HG03103 (cell line): Measurements from ENCODE around the gene TRAF1.

Source experiments
- ATAC-seq: cut with Tn5 transposase; IDR thresholded peaks from one replicate; pipeline ENCODE4 v1.9.1; 2021; ENCODE audit warnings: low read depth; ENCODE audit not compliant: unreplicated experiment

Gene TRAF1

DNA sequence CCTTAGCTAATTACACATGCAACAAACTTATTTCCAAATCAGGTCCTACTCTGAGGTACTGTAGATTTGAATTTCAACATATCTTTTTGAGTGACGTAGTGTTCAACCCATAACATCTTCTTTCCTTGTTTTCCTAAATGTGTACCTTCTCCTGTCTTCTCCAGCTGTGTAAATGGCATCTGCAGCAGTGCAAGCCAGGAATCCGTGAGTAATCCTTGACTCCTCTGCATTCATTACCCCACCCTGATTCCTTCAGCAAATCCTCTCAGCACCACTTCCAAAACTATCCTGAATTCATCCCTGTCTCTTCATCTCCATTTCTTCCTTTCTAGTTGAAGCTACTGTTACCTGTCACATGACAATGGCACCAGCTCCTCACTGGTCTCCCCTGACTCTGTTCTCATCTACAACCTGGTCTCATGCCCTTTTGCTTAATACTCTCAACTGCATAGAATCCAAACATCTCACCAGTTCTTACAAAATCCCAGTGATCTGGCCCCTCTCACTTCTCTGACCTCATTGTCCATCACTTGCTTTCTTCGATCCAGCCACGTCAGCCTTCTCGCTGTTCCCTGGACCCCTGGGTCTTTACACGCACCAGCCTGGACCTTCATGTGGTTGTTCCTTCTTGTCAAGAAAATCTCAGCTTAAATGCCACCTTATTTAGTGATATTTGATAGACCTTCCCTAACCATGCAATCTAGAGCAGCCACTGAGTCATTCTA, 14.6 kb upstream of the TRAF1 start:
- ATAC-seq: no peak

DNA sequence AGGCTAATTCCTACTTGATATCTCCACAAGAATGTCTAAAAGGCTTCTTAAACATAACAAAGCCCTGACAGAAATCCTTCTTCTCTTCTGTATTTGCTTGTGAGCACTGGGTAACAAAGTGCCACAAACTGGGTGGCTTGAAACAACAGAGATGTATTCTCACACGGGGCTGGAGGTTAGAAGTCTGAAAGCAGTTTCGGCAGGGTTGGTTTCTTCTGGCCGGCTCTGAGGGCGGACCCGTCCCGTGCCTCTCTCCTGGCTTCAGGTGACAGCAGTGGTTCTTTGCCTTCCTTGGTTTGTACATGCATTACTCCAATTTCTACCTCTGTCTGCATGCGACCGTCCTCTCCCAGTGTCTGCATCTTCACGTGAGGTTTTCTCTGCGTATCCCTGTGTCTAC, 14.0 kb upstream of the TRAF1 start:
- ATAC-seq: no peak

DNA sequence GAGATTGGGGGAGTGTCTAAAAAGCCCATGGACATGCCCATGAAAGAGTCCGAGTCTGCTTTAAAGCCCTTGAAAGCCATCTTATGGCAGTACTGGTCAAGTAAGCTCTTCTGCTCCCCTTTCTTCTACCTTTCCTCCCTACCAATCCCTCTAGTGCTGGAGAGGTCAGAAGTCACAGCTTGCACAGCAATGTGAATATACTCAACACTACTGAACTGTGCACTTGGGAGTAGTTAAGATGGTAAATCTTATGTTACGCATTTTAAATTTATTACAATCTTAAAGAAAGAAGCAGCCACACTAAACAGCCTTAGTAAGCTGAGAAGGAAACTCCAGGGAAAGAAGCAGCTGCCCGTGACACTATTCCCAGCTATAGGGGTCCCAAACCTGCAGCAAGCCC, 12.3 kb upstream of the TRAF1 start:
- ATAC-seq: no peak

DNA sequence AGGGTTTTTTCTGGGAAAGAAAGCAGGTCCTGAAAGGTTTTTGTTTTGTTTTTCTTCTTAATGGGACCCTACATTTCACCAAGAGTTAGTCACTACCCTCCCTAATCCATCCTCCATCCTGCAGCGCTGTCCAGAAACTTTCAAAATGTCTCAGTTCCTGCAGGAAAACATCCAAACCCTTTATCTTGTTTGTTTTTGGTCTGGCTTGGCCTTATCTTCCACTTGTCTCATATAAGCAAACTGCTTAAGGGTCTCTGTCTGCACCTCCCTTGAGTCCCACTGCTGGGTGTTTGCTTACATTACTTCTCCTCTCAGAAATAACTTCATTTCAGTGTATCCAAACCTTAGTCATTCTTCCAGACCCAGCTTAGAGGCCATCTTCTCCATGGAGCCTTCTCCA, 11.0 kb upstream of the TRAF1 start:
- ATAC-seq: no peak

DNA sequence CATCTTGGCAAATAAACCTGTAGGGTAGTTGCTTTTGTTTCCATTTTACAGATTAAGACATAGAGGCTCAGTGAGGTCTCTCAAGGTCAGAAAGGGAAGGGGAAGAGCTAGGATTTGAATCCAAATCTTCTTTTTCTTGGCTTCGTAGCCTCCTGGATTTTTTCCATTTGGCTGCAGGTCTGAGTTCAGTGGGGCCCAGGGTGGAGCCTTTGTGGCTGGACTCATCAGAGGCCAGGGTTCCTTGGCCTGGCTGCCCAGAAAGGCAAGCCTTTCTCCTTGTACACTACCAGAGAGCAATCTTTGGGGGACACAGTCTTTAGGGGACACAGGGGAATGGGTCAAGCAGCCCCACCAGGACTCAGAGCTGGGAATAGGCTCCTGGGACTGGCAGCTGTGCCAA, 10.5 kb upstream of the TRAF1 start:
- ATAC-seq: no peak

DNA sequence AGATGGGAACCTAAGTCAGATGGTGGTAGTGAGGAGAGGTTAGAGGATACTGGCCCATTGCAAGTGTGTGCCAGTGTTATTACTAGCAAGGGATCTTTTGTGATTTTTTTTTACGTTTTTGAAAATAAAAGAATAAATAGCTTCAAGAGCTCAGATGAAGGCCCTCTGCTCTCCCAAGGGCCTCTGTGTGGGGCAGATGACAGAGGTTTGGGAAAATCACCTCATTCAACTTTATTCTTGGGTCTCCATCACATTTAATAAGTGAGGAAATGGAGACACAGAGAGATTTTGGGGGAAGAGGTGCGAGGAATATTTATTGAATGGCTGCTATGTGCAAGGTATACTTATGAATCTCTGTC, 10.1 kb upstream of the TRAF1 start:
- no peak for ATAC-seq

DNA sequence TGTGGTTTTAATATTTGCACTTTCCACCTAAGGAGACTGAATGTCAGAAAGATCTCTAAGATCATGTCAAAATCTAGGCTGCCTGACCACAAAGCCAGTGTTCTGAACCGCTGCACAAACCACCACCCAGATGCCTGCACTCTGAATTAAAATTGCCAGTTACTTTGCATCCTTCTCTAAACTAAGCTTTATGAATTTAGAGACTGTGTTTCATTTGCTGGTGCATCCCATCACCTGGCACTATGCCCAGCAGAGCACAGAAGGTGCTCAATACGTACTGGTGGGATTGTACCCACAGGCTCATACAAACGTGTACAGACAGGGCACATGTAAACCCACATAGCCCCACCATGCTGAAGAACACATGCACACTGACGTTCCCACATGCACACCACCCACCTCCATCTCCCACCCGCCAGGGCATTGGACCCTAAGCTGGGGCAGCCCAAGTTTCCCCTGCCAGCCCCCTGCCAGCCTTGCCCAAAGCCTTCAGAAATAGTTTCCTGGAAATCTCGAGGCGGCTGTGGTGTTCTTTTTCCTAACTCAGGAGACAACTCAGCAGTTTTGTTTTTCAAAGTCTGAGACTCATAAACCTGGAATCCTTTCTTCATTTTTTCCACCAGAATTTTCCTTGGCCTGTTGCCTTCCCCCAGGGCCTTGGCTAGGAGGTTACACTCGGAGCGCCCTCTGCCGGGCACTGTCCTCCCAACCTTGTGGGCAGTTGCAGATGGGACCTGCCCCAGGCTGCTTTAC, 9.6 kb upstream of the TRAF1 start:
- no peak for ATAC-seq

DNA sequence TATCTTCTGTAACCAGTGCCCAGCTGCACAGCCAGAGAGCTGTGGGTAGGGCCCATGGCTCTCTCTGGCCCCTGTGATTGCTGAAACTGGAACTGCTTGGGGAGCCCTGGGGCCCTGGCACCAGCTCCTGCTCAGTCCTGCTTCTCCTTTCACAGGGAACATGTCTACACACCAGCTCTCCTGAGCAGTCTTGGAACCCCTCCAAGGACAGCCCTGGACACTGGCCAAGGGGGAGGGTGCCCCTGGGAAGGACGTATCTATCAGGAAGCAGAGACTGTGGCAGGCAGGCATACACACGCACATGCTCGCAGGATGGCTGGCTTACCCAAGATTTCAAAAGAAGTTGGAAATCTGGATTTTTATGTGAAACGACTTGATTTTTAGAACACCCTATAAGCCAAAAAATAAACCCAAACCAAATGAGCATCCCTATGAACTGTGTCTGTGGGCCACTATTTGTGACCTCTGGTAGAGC, 8.8 kb upstream of the TRAF1 start:
- no peak for ATAC-seq

DNA sequence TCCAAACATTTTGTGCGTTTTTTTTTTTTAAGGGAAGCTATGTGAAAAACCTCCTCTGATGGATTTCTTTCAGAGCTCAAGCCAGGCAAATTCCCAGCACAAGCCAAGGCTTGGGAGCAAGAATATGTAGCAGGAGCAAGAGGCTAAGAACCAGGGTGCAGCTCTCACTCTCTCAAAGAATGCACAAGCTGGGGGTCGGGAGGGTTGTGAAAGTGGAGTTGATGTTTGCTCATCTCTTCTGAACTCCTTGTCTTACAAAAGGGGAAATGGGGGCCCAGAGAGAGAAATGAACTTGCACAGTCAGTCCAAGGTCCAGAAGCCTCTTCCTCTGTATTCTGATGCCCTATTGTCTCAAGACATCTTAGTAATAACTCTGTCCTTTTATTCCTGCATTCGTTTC, 7.7 kb upstream of the TRAF1 start:
- ATAC-seq: no peak

DNA sequence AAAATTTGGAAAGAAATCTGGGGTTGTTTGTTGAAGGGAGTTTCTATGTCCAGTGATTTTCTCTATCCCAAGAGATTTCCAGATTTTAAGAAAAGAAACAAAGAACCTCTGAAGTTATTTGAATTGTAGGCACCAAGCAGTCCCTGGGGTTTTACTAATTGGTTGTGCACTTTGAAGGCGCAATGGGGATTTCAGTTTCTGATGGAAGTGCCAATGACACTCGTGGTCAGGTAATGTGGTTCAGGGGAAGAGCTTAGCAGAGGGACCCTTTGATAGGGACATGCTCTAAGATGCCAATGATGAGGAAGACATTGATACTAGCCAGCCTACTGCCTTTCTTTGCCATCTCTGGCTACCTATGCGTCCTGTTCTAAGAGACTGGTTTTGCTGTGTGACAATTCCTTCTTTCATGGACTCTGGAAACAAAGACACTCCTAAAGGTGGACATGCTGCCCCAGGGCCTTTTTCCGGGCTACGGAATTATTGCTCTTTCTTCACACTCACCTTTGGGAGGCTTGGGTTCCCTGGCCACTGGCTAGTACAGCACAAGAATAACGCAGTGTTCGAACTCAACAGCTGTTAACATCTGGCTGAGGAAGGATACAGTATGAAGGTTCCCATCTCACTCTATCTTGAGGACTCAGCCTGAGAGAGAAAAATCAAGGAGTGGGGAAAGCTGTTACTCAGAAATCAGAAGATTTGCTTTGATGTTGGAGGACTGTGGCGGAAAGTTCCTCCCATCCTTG, 6.9 kb upstream of the TRAF1 start:
- ATAC-seq: no peak

DNA sequence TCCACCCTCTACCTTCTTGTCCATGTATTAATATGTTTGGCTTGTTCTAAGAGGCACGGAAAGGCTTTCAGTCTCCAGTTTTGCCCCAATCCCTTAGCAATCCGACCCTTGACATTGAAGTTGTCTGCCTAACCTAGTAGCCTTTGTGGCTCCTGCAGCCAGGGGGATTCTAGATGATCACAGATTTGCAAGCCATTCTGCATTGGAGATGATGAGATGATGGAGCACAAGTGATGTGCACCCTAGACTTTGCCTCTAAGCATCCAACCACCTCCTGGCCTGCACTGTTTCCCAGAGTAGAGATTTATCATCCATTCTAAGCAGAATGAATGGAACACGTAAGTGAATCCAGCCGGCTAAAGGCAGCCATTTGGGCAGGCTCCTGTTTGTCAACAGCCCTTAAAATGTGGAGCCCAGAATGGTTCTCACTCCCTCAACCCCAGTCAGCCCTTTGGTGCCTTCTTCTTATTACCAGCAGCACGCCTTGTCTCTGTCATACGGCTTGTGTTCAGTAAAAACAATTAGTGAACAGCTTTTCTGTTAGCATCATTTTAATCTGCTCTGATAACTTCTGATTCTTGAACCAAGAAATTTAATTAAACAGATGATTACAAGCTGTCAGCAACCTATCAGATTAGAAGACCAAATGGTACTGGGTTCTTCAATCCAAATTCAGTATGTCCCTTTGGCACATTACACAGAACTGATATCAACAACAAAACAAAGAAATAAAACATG, 5.7 kb upstream of the TRAF1 start:
- no peak for ATAC-seq

DNA sequence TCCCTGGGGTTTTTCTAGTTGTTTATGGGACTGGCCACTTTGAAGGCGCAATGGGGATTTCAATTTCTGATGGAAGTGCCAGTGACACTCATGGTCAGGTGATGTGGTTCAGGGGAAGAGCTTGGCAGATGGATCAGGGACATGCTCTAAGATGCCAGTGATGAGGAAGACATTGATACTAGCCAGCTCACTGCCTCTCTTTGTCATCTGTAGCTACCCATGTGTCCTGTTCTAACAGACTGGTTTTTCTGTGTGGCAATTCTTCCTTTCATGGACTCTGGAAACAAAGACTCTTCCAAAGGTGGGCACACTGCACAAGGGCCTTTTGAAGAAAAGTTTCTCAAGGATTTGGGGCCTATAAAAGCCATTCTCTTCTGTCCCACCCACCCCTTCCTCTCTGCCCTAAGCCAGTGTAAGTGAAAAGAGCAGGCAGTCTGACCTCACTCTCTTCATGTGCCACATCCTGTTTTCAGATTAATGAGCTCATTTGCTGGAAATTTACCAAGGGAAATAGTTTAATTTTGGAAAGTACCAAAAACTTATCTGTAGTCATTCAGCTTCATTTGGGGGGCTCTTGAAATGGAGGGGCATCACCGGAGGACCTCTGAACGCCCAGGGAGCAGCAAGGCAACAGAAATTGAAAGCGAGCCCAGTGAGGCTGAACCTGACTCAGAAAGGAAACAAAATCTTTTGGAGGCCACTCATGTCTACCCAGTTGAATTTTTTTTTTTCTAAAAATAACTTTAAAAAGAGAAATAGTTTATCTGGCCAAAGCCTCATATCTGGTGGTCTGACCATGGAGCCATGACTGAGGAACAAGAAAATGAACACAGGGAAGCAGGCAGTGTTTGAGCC, 4.9 kb upstream of the TRAF1 start:
- ATAC-seq: peak; percentile 41

DNA sequence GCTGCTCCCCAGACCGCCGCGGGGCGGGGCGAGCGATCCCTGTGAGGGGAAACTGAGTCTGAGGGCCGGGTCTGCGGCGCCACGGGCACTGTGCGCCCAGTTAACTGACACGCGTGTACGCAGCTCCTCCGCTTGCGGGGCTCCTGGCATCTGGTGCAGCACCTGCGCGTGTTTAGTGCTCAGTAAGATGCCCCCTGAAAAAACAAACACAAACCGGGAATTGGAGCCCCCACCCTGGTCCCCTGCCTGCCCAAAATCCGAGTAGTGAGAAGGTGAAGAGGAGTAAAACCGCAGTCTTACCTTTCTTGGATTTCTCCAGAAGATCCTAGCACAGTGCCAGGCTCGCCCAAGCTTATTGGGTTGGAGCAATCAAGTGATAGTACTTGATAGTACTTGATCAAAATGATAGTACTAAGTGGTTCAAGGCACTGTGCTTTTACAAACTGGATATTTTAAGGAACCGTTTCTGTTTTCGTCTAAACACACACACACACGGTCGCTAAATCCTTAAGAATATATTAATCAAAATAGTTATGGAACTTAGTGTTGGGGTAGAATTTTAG, 2.7 kb upstream of the TRAF1 start:
- no peak for ATAC-seq

DNA sequence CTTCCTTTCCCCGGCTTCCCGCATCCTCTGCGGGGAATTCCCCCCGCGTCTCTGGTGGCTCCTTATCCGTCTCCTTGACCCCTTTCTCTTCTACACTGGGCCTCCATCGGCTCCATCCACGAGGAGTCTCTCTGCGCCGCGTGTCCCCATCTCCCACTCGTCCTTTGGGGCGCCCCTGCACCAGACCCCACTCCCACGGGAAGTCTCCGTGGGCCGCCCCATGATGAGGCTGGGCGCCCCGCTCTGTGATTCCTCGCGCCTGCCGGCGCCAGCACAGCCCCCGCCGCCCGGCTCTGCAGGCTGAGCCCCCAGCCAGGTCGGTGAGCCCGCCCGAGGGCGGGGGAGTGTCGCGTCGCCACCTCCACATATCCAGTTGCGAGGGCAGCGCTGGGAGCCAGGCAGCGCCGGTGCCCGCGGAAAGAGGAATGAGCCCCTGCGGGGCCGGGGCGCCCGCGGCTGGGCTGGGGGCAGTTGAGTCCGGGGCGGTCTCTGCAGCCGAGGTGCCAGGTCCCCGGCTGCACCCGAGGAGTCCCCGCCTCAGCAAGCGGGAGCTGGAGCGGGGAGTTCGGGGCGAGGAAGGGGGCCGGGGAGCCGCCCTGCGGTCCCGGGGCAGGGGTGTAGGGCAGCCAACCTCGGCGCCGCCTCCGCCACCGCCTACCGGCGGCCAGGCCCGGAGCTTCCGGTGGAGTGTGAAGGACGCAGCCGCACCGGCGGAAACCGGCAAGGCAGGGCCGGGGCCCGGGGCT, 2.1 kb upstream of the TRAF1 start:
- ATAC-seq: peak; percentile 25

DNA sequence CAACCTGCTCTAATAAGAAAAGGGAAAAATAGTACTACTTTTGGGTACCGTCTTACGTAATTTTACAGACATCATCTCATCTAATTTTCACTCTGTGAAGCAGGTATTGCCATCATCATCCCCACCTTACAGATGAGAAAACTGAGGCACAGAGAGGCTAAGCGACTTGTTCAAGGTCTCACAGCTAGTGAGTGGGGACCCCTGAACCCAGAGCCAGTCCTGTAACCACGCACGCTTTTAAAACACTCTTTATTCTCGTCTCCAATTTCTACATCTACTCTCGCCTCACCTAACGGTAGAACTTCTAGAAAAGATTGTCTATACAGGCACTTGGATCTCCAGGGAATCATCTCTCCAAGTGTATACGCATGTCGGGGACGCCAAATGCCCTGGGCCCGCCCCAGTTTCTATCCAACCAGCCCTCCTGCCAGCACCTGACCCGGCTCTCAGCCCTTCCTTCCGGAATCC, 1.5 kb upstream of the TRAF1 start:
- no peak for ATAC-seq

DNA sequence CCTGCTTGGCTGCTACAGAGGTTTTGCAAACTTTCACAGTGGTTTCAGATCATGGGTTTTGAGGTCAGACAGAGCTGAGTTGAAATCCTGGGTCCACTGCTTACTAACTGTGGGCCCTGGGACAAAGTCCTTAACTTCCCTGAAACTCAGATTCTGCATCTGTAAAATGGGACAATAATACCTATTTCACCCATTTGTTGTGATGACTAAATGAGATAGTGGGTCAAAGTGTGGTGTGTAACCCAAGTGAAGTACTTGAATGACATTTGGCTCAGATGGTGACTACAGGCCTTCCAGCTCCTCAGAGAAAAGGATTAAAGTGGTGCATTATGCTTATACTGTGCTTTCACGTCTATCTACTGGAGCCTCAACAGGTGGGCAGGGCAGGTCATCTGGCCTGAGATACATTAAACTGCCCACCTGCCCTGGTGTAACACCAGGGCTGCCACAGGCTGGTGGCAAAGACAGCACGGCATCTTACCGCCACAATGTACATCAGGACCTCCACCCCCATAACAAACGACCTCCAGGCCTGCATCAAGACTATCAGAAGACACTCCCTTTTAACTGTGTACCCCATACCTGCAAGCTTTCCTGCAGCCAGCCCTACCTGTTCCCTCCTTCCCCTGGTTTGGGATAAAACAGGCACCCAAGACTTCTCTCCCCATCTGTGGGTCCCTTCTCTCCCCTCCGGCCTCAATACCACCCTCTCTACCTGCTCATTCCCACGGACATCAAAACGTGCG, 846 bp upstream of the TRAF1 start:
- ATAC-seq: no peak

DNA sequence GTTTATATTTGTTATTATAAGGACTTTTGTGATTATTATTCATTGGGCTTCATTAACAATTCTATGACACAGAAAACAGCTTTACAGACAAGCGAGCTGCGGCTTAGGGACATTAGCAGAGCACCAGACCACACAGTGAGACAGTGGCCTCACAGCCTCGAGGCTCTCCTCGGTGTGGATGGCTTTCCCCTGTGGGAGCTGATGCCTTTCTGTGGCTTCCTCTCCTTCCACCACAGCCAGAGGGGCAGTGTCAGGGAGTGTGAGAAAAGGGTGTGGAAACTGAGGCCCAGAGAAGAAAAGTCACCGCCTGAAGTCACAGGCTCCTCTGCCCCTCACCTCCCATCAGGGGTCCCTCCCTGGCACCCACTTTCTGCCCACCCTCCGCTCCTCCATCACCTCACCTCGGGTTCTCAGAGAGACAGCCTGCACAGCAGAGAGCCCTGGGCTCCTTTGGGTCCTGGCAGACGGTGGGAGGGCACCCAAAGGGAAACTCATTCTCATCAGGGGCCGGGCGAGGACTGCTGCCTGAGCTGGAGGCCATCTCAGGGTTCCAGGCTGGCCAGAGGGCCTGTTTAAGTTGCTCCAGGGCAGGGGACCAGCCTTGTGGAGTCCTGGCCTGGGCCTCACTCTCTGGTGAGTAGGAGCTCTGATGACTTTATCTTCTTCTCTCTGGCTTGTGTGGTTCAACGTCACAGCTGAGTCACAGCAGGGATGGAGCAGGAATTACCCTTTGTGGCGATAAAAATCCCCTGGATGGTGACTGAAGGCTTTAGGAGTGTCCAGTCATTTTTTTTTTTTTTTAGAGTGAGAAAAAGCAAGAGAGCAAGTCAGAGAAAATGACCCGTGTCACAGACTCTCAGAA, 830 bp downstream of the TRAF1 start:
- peak; percentile 29 for ATAC-seq
